ENCODE data around the gene LRRTM4. TPM values are rescaled to one million over a fixed set of nuclear protein-coding genes. Genes with fewer than 3 reads are reported as not detected.

The LRRTM4 gene
- total RNA-seq, 1 donor from 2014 or later: 18.6 TPM

DNA sequence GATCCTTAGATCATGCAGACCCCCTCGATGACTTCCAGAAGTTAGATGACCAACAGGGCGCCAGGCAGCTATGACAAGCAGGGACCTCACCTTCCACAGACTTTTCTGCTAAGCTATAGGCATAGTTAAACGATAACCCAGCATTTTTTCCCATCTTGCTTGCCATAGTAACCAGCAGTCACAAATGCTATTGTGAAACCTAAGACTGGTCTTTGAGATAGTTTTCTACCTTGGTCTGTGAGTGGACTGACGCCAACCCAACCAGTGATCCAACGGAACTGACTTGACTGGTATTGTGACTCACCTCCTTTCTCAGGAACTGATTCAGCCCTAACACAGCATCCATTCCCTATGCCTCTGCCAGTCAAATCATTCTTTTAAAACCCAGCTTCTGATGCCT is 361.2 kb downstream of the LRRTM4 start:
- Mint-ChIP-seq H3K4me3 (ENCODE audit: unreplicated experiment) (no peak overlapping the region), H3K9me3 (ENCODE audit: unreplicated experiment) (no peaks in the 10 kb centered on the region), H3K27me3 (ENCODE audit: unreplicated experiment) (no peaks in the 10 kb centered on the region), H3K4me1 (ENCODE audit: low read depth, unreplicated experiment) (no peaks in the 10 kb centered on the region), H3K27ac (ENCODE audit: unreplicated experiment) (no peak overlapping the region), H3K36me3 (ENCODE audit: unreplicated experiment) (no peaks in the 10 kb centered on the region)
- no peak for DNase-seq
- TF ChIP-seq, protein P1, sequence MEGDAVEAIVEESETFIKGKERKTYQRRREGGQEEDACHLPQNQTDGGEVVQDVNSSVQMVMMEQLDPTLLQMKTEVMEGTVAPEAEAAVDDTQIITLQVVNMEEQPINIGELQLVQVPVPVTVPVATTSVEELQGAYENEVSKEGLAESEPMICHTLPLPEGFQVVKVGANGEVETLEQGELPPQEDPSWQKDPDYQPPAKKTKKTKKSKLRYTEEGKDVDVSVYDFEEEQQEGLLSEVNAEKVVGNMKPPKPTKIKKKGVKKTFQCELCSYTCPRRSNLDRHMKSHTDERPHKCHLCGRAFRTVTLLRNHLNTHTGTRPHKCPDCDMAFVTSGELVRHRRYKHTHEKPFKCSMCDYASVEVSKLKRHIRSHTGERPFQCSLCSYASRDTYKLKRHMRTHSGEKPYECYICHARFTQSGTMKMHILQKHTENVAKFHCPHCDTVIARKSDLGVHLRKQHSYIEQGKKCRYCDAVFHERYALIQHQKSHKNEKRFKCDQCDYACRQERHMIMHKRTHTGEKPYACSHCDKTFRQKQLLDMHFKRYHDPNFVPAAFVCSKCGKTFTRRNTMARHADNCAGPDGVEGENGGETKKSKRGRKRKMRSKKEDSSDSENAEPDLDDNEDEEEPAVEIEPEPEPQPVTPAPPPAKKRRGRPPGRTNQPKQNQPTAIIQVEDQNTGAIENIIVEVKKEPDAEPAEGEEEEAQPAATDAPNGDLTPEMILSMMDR (IDR thresholded peaks at IDR 0.05; ENCODE audit: partially characterized antibody, unreplicated experiment): no peak

DNA sequence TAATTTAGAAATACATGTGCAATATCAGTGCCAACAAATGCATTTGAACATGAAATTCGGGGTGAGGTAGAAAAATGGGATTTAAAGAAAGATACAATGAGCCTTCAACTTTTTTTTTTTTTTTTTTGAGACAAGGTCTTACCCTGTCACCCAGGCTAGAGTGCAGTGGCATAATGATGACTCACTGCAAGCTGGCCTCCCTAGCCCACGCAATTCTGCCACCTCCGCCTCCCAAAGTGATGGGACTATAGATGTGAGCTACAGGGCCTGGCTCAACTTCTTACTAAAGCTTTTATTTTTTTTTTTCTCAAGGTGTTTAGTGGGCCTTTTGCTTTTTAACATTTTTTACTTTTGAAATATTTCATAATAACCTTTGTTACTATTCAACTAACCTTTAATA is 365.6 kb downstream of the LRRTM4 start:
- H3K4me1 Mint-ChIP-seq (ENCODE audit: low read depth, unreplicated experiment): no peaks in the 10 kb centered on the region
- no peaks in the 10 kb centered on the region for H3K9me3 Mint-ChIP-seq (ENCODE audit: unreplicated experiment)
- no peak overlapping the region for H3K27ac Mint-ChIP-seq (ENCODE audit: unreplicated experiment)
- H3K27me3 Mint-ChIP-seq (ENCODE audit: unreplicated experiment): no peaks in the 10 kb centered on the region
- H3K36me3 Mint-ChIP-seq (ENCODE audit: unreplicated experiment): no peaks in the 10 kb centered on the region
- DNase-seq: no peak
- TF ChIP-seq, protein P1 (IDR thresholded peaks at IDR 0.05; ENCODE audit: partially characterized antibody, unreplicated experiment): no peak
- no peak overlapping the region for H3K4me3 Mint-ChIP-seq (ENCODE audit: unreplicated experiment)

- H3K4me1 Mint-ChIP-seq (ENCODE audit: low read depth, unreplicated experiment): no peaks in the 10 kb centered on the region
- DNase-seq: no peak
- H3K9me3 Mint-ChIP-seq (ENCODE audit: unreplicated experiment): no peaks in the 10 kb centered on the region
- no peaks in the 10 kb centered on the region for H3K36me3 Mint-ChIP-seq (ENCODE audit: unreplicated experiment)
- H3K4me3 Mint-ChIP-seq (ENCODE audit: unreplicated experiment): no peak overlapping the region
- H3K27ac Mint-ChIP-seq (ENCODE audit: unreplicated experiment): no peak overlapping the region
- TF ChIP-seq, protein P1 (IDR thresholded peaks at IDR 0.05; ENCODE audit: partially characterized antibody, unreplicated experiment): no peak
- no peaks in the 10 kb centered on the region for H3K27me3 Mint-ChIP-seq (ENCODE audit: unreplicated experiment)
Measured at GRCh38 chr2:77155511-77155910, 366.7 kb downstream of the LRRTM4 start.

DNA sequence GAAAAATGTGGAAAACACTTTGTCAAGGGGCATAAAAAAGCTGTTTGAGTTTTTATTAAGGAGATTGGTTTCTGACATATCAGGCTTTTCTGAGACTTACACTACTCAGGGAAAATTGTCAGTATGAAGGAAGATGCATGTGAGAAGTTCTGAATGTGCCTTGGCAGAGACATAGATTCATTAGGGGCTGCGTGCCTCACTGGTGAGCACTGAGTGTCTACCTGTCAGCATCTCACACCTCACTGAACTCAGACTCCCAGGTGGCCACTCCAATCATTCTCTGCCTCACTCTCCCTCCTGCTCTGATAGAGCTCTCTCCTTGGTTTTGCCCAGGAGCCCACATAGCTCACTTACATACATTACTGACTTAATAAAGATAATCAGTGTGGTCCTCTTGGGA is 372.6 kb downstream of the LRRTM4 start:
- Mint-ChIP-seq H3K36me3 (ENCODE audit: unreplicated experiment) (no peaks in the 10 kb centered on the region), H3K4me1 (ENCODE audit: low read depth, unreplicated experiment) (peaks cover 3% of the 10 kb centered on the region), H3K9me3 (ENCODE audit: unreplicated experiment) (no peaks in the 10 kb centered on the region), H3K27ac (ENCODE audit: unreplicated experiment) (no peak overlapping the region), H3K27me3 (ENCODE audit: unreplicated experiment) (no peaks in the 10 kb centered on the region), H3K4me3 (ENCODE audit: unreplicated experiment) (no peak overlapping the region)
- TF ChIP-seq, protein P1 (IDR thresholded peaks at IDR 0.05; ENCODE audit: partially characterized antibody, unreplicated experiment): no peak
- no peak for DNase-seq

DNA sequence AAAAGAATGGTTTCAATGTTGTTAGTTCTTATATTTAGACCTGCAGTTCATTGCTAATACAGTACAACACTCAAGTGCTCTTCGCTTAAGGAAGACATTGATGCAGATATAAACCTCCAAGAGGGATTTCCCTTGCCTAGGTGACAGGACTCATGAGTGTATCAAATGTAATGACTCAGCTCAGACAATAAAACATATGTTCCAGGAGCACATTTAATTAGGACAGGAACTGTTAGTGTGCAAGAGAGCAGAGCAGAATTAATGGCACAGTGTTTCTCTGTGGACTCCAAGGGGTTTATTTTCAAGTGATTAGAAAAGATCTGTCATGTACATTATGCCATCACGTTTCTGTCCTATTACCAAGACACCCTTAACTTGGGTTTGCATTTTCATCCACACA is 375.0 kb downstream of the LRRTM4 start:
- no peaks in the 10 kb centered on the region for H3K9me3 Mint-ChIP-seq (ENCODE audit: unreplicated experiment)
- H3K27me3 Mint-ChIP-seq (ENCODE audit: unreplicated experiment): no peaks in the 10 kb centered on the region
- H3K27ac Mint-ChIP-seq (ENCODE audit: unreplicated experiment): no peak overlapping the region
- TF ChIP-seq, protein P1 (IDR thresholded peaks at IDR 0.05; ENCODE audit: partially characterized antibody, unreplicated experiment): no peak
- H3K36me3 Mint-ChIP-seq (ENCODE audit: unreplicated experiment): no peaks in the 10 kb centered on the region
- no peak for DNase-seq
- no peak overlapping the region for H3K4me3 Mint-ChIP-seq (ENCODE audit: unreplicated experiment)
- H3K4me1 Mint-ChIP-seq (ENCODE audit: low read depth, unreplicated experiment): peaks cover 3% of the 10 kb centered on the region

All from glutamatergic neuron (in vitro differentiated cells).